HG02623 (cell line): Measurements from ENCODE around the gene SRR.

Experiments used
- ATAC-seq: cut with Tn5 transposase; IDR thresholded peaks from one replicate; pipeline ENCODE4 v1.9.1; 2021; ENCODE audit warnings: moderate library complexity; ENCODE audit not compliant: unreplicated experiment

SRR gene

DNA sequence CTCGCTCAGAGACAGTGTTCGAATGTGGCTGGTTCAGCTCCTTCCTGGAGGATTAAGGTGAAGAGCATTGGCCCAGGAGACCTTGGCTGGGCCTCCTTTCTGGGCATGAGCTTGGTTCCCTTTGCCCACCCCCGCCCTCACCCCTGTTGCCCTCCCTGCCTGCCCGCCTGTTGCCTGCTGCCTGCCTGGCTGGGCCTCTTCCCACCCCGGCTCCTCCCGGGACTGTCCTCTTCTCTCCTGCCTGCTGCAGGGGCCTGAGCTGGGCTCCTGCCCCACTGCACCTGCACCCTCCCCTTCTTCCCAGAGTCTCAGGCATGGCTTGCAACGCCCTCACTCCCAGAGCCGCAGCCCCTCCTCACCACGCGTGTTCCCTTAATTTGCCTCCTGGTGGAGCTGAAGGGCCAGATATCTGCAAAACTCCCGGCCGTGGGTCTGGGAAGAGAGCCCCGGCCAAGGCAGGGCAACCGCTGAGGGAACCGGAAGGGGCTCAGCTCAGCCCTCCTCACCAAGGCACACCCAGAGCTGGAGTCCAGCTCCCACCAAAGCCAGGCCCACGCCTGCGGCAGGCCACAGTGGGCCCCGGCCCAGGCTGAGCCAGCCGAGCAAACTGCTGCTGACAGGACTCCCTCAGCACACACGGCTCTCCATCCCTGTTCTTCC, 65.9 kb downstream of the SRR start:
- no peak for ATAC-seq

DNA sequence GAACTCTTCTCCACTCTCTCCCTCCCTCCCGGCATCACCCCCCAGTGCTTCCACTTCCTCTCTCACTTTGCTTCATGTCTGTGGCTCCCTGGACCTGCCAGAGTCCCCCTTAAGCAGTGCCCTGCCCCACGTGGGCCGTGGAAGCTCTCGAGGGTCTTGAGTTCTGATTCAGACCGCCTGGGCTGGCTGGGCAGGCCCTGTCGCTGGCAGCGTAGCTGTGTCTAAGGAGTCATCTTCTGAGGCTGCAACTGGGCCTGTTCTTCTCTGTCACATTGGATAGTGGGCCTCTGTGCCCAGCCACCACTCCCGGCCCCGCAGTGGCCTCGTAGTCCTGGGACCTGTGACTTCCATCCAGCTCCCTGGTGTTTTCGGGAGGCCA, 66.5 kb downstream of the SRR start:
- no peak for ATAC-seq

GRCh38 chr17:2371183-2372130, 67.7 kb downstream of the SRR start:
- no peak for ATAC-seq

DNA sequence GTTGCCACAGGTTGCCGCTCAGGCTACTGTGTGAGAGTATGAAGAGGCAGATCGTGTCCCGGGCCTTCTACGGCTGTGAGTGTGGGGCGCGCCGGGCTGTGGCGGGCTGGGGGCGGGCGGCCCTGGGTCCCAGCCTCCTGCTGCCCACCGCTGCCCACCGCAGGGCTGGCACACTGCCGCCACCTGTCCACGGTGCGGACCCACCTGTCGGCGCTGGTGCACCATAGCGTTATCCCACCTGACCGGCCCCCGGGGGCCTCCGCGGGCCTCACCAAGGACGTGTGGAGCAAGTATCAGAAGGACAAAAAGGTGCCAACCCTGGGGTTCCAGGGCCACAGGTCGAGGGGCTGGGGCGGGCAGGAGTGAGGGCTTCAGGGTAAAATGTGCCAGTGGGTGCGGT, 68.4 kb downstream of the SRR start:
- no peak for ATAC-seq

- ATAC-seq, result no peak
Measured at GRCh38 chr17:2372681-2373080, 68.9 kb downstream of the SRR start.

GRCh38 chr17:2373179-2373578, 69.4 kb downstream of the SRR start:
- no peak for ATAC-seq
